Measurements from ENCODE around the gene PTGES.

PTGES gene

DNA sequence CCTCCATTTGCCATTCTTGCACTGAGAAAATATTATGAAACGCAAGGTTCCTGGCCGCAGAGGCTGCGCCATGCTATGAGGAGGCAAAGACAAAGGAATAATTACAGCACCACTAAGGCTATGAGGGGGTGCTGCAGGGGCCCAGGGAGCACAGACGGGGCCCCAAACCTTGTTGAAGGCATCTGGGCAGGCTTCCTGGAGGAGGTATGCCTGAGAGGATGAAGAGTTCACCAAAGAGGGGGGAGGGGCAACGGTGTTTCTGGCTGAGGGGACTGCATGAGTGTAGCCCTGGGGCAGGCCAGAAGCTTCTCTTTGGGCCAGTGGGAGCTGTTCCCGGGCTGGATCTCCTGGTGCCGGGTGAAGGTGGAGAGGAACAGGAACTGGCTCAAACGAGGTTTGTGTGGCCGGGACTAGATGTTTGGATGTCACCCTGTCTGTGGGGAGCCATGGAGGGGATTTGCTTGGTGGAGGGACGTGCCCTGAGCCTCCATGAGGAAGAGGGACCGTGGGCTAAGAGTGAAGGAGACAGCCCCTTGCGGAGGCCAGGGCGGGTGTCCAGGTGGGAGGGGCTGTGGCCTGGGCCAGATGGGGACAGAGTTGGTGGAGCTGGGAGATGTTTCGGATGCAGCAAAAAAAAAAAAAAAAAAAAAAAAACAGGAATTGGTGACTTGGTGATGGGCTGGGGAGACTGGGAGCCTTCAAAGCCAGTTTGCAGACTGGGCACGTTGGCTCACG is 28.2 kb downstream of the PTGES start:
- TF ChIP-seq TAF1 (IDR thresholded peaks at IDR 0.05; ENCODE audit: borderline replicate concordance, insufficient read depth, low read length) (no peak), SIN3A (IDR thresholded peaks at IDR 0.05; ENCODE audit: borderline replicate concordance, insufficient read depth, low read length) (no peak), FOXP2 (optimal IDR thresholded peaks at IDR 0.05; ENCODE audit: borderline replicate concordance, extremely low read depth, extremely low read length, insufficient read depth) (no peak), POLR2AphosphoS5 (IDR thresholded peaks at IDR 0.05; ENCODE audit: low read depth, low read length) (no peak)
- TF ChIP-seq, protein P1, sequence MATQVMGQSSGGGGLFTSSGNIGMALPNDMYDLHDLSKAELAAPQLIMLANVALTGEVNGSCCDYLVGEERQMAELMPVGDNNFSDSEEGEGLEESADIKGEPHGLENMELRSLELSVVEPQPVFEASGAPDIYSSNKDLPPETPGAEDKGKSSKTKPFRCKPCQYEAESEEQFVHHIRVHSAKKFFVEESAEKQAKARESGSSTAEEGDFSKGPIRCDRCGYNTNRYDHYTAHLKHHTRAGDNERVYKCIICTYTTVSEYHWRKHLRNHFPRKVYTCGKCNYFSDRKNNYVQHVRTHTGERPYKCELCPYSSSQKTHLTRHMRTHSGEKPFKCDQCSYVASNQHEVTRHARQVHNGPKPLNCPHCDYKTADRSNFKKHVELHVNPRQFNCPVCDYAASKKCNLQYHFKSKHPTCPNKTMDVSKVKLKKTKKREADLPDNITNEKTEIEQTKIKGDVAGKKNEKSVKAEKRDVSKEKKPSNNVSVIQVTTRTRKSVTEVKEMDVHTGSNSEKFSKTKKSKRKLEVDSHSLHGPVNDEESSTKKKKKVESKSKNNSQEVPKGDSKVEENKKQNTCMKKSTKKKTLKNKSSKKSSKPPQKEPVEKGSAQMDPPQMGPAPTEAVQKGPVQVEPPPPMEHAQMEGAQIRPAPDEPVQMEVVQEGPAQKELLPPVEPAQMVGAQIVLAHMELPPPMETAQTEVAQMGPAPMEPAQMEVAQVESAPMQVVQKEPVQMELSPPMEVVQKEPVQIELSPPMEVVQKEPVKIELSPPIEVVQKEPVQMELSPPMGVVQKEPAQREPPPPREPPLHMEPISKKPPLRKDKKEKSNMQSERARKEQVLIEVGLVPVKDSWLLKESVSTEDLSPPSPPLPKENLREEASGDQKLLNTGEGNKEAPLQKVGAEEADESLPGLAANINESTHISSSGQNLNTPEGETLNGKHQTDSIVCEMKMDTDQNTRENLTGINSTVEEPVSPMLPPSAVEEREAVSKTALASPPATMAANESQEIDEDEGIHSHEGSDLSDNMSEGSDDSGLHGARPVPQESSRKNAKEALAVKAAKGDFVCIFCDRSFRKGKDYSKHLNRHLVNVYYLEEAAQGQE (IDR thresholded peaks at IDR 0.05; ENCODE audit: insufficient read depth in 1 of 2, low read depth in 2 of 2, low read length in 2 of 2), result no peak

DNA sequence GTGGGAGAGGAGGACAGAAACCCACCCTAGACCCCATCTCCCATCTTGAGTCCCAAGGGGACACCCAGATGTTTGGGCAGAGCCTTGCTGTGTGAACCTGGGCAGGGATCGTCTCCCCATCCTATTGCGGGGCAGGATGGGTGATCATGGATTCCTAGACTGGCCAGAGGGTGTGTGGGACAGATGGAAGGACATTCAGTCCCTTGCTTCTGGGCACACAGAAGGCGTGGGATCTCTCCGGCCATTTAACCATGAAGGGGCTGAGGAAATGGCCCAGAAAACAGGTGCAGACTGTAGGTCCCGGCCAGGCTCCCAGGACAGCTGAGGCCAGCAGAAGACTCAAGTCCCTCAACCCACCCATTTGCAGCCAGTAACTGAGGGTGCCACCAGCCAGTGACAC is 29.9 kb downstream of the PTGES start:
- no peak for TF ChIP-seq FOXP2 (optimal IDR thresholded peaks at IDR 0.05; ENCODE audit: borderline replicate concordance, extremely low read depth, extremely low read length, insufficient read depth)
- no peak for TF ChIP-seq TAF1 (IDR thresholded peaks at IDR 0.05; ENCODE audit: borderline replicate concordance, insufficient read depth, low read length)
- no peak for TF ChIP-seq POLR2AphosphoS5 (IDR thresholded peaks at IDR 0.05; ENCODE audit: low read depth, low read length)
- no peak for TF ChIP-seq SIN3A (IDR thresholded peaks at IDR 0.05; ENCODE audit: borderline replicate concordance, insufficient read depth, low read length)
- TF ChIP-seq, protein P1 (IDR thresholded peaks at IDR 0.05; ENCODE audit: insufficient read depth in 1 of 2, low read depth in 2 of 2, low read length in 2 of 2), result no peak

DNA sequence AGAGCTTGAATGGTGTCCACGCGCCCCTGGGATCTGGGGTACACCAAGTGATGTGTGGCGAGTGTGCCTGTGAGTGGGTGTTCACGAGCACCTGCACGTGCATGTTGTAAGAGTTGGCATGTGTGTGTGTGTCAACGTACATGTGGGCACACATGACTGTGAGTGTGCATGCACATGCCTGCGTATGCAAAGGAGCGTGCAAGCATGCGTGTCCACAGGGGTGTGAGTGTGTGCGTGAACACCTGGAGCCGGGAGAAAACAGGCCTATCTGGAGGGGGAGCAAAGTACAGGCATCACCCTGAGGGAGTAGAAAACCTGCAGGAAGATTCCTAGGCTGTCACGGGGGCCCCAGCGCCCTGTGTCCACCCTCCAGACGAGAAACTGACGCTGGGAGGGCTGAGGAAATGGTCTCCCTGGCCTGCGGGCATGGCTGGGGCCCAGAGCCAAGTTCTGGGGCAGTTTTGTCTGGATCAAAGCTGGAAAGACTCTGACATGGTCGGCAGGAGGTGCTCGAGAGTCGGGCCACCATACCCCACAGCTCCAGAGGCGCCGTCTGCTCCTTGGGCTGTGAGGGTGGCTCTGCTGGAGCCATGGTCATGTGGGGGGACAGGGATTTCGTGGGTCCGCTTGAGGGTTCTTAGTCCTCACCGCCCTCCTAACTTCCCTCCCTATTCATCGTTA is 31.8 kb downstream of the PTGES start:
- TF ChIP-seq FOXP2 (optimal IDR thresholded peaks at IDR 0.05; ENCODE audit: borderline replicate concordance, extremely low read depth, extremely low read length, insufficient read depth) (no peak), POLR2AphosphoS5 (IDR thresholded peaks at IDR 0.05; ENCODE audit: low read depth, low read length) (no peak), SIN3A (IDR thresholded peaks at IDR 0.05; ENCODE audit: borderline replicate concordance, insufficient read depth, low read length) (no peak), TAF1 (IDR thresholded peaks at IDR 0.05; ENCODE audit: borderline replicate concordance, insufficient read depth, low read length) (no peak)
- TF ChIP-seq, protein P1 (IDR thresholded peaks at IDR 0.05; ENCODE audit: insufficient read depth in 1 of 2, low read depth in 2 of 2, low read length in 2 of 2), result no peak

DNA sequence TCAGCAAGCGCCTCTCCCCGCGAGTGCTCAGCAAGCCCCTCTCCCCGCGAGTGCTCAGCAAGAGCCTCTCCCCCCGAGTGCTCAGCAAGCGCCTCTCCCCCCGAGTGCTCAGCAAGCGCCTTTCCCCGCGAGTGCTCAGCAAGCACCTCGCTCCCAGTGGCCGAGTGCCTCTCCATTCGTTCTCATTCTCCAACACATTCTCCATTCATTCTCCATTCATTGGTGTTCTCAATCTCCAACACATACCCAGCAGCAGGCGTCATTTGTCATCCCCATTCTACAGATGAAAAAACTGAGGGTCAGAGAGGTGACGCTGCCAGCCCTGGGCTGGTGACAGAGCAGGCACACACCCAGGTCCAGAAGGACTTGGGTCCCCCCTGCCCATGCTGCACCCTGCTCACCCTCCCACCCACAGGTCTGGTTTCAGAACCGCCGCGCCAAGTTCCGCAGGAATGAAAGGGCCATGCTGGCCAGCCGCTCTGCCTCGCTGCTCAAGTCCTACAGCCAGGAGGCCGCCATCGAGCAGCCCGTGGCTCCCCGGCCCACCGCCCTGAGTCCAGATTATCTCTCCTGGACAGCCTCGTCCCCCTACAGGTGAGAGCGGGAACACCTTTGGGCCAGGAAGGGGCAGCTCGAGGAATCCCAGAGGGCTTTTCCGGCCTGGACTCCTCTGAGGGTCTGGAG is 32.5 kb downstream of the PTGES start:
- TF ChIP-seq SIN3A (IDR thresholded peaks at IDR 0.05; ENCODE audit: borderline replicate concordance, insufficient read depth, low read length) (no peak), POLR2AphosphoS5 (IDR thresholded peaks at IDR 0.05; ENCODE audit: low read depth, low read length) (no peak), TAF1 (IDR thresholded peaks at IDR 0.05; ENCODE audit: borderline replicate concordance, insufficient read depth, low read length) (no peak), FOXP2 (optimal IDR thresholded peaks at IDR 0.05; ENCODE audit: borderline replicate concordance, extremely low read depth, extremely low read length, insufficient read depth) (no peak)
- TF ChIP-seq, protein P1 (IDR thresholded peaks at IDR 0.05; ENCODE audit: insufficient read depth in 1 of 2, low read depth in 2 of 2, low read length in 2 of 2), result no peak

All from PFSK-1 (cell line).